Epithelial cell of proximal tubule (primary cell): Measurements from ENCODE around the gene UROS. TPM values are rescaled to one million over a fixed set of nuclear protein-coding genes. Genes with fewer than 3 reads are reported as not detected.

ENCODE experiments used
- DNase-seq: peaks from one replicate; pipeline ENCODE4 v3.0.0-alpha.2; 2011; ENCODE audit warnings: low read depth
- H3K4me3 ChIP-seq: 2 replicates; pipeline ENCODE4 v1.5.1; 2011; ENCODE audit warnings: low read depth, mild to moderate bottlenecking, low read length
- total RNA-seq: library from RNA; depleted of rRNA; stranded (reverse); fragments of >200 nt; gene quantifications from 2 replicates; pipeline ENCODE4 v1.2.3, GENCODE V29; 2015
- TF ChIP-seq, protein P1 (sequence below): conservative IDR thresholded peaks from 2 replicates; pipeline ENCODE4 v1.5.1; 2012; ENCODE audit warnings: low read depth, mild to moderate bottlenecking, low read length

UROS gene
- total RNA-seq, 1 donor from 2014 or later, result 56.8 TPM

DNA sequence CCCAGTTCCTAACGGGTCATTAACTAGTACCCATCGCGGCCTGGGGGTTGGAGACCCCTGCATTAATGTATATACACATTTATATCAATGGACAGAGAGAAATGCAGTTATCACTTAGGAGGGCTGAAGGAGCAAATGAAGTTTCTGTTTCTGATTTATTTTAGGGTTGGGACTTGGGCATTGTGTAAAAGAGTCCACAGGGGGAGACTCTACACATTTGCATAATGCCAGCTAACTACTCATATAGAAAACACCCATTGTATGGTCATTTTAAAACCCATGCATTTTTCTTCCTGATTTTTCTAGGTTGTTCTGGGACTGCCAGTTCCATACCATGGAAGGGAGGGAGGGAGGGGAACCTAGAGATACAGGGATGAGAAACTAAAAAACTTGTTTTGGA, 23.8 kb upstream of the UROS start:
- H3K4me3 ChIP-seq, result no peak overlapping the region
- TF ChIP-seq, protein P1, sequence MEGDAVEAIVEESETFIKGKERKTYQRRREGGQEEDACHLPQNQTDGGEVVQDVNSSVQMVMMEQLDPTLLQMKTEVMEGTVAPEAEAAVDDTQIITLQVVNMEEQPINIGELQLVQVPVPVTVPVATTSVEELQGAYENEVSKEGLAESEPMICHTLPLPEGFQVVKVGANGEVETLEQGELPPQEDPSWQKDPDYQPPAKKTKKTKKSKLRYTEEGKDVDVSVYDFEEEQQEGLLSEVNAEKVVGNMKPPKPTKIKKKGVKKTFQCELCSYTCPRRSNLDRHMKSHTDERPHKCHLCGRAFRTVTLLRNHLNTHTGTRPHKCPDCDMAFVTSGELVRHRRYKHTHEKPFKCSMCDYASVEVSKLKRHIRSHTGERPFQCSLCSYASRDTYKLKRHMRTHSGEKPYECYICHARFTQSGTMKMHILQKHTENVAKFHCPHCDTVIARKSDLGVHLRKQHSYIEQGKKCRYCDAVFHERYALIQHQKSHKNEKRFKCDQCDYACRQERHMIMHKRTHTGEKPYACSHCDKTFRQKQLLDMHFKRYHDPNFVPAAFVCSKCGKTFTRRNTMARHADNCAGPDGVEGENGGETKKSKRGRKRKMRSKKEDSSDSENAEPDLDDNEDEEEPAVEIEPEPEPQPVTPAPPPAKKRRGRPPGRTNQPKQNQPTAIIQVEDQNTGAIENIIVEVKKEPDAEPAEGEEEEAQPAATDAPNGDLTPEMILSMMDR, result no peak
- no peak for DNase-seq

DNA sequence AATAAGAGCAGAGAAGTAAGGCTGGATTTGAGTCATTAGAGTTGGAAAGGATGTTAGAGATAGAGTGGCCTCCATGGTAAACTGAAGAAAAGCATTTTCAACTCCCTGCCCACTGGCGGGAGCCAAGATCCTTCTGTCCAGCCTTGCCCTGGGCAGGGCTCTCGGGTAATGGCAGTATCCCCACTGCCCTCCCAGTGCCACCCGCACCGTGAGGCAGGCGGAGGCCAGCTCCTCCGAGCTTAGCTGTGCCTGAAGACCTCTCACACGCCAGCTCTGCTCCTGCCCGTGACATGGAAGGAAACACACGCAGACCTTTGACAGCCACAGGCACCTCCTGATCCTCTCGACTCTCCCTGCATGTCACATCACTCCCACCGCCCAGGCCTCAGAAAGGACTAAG, 22.6 kb upstream of the UROS start:
- TF ChIP-seq, protein P1, result no peak
- no peak for DNase-seq
- H3K4me3 ChIP-seq, result no peak overlapping the region

DNA sequence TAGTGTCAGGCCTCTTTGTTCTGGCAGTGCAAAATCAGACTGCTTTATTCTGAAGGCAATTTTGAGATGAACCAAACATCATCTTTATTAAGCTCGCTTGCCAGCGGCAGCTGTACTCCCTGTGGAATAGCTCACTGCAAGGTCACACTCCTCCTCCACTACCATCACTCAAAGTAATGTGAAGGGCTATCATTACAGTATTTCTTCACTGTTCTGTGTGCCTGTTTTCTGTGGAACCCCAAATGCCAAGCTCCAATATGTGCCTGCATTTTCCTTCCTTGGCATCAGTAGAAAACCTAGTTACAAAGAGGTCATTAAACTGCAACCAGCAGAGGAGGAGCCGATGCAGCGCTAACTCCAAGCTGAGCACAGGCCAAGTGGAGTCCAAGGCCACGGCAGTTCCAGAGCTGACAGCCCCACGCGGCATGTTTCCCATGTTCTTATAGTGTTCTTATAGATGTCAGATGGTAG, 21.7 kb upstream of the UROS start:
- TF ChIP-seq, protein P1, result no peak
- no peak for DNase-seq

GRCh38 chr10:125843603-125844329, 20.7 kb upstream of the UROS start:
- no peak overlapping the region for H3K4me3 ChIP-seq
- DNase-seq, result no peak

More for the DNA sequence above, 21.7 kb upstream of the UROS start:
- no peak overlapping the region for H3K4me3 ChIP-seq

GRCh38 chr10:125840955-125841354, 17.9 kb upstream of the UROS start:
- DNase-seq, result no peak
- TF ChIP-seq, protein P1, result no peak
- no peak overlapping the region for H3K4me3 ChIP-seq

More at GRCh38 chr10:125843603-125844329, 20.7 kb upstream of the UROS start:
- TF ChIP-seq, protein P1, result no peak

DNA sequence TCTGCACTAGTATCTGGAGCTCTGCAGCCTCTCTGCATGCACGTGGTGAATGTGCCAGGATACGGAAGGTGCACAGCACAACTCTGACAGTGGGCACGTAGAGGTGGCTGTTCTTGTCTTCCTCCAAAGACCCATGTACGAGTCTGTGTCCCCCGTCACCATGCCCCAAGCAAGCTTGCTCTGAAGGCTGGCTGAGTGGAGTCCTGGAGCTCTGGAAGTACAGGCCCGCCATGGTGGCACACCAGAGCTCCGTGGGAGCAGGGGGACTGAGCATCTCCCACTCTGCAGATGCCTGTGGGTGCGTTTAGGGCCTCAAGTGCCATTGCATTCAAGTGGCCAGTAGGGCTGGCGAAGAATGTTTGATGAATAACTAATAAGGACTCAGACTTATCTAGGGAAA, 17.3 kb upstream of the UROS start:
- H3K4me3 ChIP-seq, result no peak overlapping the region
- TF ChIP-seq, protein P1, result no peak
- DNase-seq, result no peak

GRCh38 chr10:125838802-125839575, 15.9 kb upstream of the UROS start:
- DNase-seq, result no peak
- TF ChIP-seq, protein P1, result no peak
- H3K4me3 ChIP-seq, result no peak overlapping the region
